Vagina (tissue), 2 donors: Measurements from ENCODE around the gene PRDM1. TPM values are rescaled to one million over a fixed set of nuclear protein-coding genes. Genes with fewer than 3 reads are reported as not detected.

Experiments
- DNase-seq, 2 donors: peaks; one replicate each; pipeline ENCODE4 v3.0.0-alpha.2; 2017; ENCODE audit errors: extremely low spot score in 2 of 2
- H3K27ac ChIP-seq: fragments of 200-600 bp; sonication (generic); one replicate; pipeline ENCODE4 v1.5.1; 2019
- H3K27me3 ChIP-seq: fragments of 200-600 bp; sonication (generic); one replicate; pipeline ENCODE4 v1.5.1; 2019
- H3K36me3 ChIP-seq, 2 donors: fragments of 200-600 bp; sonication (generic); one replicate each; pipeline ENCODE4 v1.5.1; 2017 to 2019
- H3K4me1 ChIP-seq: fragments of 200-600 bp; sonication (generic); one replicate; pipeline ENCODE4 v1.5.1; 2019
- H3K4me3 ChIP-seq, 2 donors: fragments of 200-600 bp; sonication (generic); 1 replicate in 1 of 2; 2 replicates in 1 of 2; pipeline ENCODE4 v1.5.1; 2016 to 2019
- H3K9me3 ChIP-seq: fragments of 200-600 bp; sonication (generic); one replicate; pipeline ENCODE4 v1.5.1; 2019
- POLR2A ChIP-seq, 2 donors: fragments of 450-650 bp; IDR thresholded peaks; one replicate each; pipeline ENCODE4 v1.6.1; 2017; ENCODE audit warnings: antibody characterized with exemption in 2 of 2, mild to moderate bottlenecking in 2 of 2, moderate library complexity in 2 of 2
- POLR2AphosphoS5 ChIP-seq, 2 donors: sonication (generic); formaldehyde crosslinking; IDR thresholded peaks; one replicate each; pipeline ENCODE4 v1.9.0; 2017; ENCODE audit warnings: antibody characterized with exemption in 2 of 2, mild to moderate bottlenecking in 2 of 2, low read depth in 1 of 2; ENCODE audit not compliant: insufficient read depth in 1 of 2
- intact Hi-C: fragments of 100-400 bp; cut with DNase I; formaldehyde crosslinking; loops from one replicate; pipeline ENCODE4 v1.15.1; 2023
- total RNA-seq: library from RNA; depleted of rRNA; stranded (reverse); fragments of >200 nt; gene quantifications from one replicate; pipeline ENCODE4 v1.2.3, GENCODE V29; 2016
- TF ChIP-seq, protein P1 (sequence below), 3 experiments: fragments of 450-650 bp in 2 of 3; fragments of 200-600 bp in 1 of 3; sonication (generic) in 1 of 3; IDR thresholded peaks; one replicate each; pipeline ENCODE4 v1.5.1; 2017 to 2019; ENCODE audit warnings: antibody characterized with exemption in 3 of 3, mild to moderate bottlenecking in 2 of 3, moderate library complexity in 2 of 3

Gene PRDM1
- total RNA-seq, 1 donor from 2014 or later: 27.0 TPM

DNA sequence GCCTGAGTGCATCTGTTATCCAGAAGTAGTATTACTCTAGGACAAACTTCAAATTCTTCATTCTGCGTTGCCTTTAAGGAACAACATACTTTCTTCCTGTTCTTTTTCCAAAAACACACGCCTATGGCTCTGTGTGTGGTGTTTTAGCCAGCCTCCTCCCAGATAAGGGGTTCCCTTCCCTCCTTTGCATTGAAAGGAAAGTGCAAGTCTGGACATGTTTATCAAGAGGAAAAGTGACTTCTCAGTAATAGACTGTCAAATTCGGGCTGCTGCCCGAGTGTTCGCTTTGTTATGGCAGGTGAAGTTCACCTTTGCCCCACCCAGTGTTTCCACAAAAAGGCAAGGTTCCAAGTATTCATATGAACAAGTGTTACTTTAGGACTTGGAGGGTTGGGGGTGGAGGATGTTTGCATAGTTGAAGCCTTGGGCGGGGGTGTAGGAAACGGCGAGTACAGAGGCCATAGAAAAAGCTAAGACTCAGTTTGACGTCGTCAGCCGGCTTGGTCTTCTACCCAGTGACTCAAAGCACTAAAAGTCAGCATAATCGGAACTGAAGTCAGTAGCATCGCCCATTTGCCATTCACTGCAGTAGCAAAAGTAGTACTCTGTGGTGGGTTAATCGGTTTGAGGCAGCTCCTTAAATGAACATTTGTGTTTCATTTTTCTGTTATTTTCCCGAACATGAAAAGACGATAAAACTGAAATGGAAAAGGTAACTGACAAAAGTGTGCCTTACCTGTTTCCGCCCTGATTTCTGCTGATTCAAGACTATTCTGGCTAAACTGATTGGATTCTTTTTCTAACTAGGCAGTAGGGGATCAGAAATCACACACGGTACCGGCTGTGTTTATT lies 12.5 kb downstream of the PRDM1 start:
- intact Hi-C loops: no loop called here

DNA sequence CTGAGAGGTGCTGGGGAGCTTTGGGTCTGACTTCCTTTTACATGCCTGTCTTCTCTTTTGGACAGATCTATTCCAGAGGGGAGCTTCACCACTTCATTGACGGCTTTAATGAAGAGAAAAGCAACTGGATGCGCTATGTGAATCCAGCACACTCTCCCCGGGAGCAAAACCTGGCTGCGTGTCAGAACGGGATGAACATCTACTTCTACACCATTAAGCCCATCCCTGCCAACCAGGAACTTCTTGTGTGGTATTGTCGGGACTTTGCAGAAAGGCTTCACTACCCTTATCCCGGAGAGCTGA lies 13.1 kb downstream of the PRDM1 start:
- H3K4me3 ChIP-seq: peak overlapping the region; percentile 17 to 45
- no peaks in the 10 kb centered on the region for H3K27me3 ChIP-seq
- peak overlapping the region; percentile 70 for H3K27ac ChIP-seq
- intact Hi-C loops: no loop called here
- no peak for TF ChIP-seq POLR2A (IDR thresholded peaks at IDR 0.05)
- no peak for TF ChIP-seq POLR2AphosphoS5 (IDR thresholded peaks at IDR 0.05; ENCODE audit: insufficient read depth in 1 of 2, low read depth in 1 of 2)
- TF ChIP-seq, protein P1, sequence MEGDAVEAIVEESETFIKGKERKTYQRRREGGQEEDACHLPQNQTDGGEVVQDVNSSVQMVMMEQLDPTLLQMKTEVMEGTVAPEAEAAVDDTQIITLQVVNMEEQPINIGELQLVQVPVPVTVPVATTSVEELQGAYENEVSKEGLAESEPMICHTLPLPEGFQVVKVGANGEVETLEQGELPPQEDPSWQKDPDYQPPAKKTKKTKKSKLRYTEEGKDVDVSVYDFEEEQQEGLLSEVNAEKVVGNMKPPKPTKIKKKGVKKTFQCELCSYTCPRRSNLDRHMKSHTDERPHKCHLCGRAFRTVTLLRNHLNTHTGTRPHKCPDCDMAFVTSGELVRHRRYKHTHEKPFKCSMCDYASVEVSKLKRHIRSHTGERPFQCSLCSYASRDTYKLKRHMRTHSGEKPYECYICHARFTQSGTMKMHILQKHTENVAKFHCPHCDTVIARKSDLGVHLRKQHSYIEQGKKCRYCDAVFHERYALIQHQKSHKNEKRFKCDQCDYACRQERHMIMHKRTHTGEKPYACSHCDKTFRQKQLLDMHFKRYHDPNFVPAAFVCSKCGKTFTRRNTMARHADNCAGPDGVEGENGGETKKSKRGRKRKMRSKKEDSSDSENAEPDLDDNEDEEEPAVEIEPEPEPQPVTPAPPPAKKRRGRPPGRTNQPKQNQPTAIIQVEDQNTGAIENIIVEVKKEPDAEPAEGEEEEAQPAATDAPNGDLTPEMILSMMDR (IDR thresholded peaks at IDR 0.05): no peak
- DNase-seq: no peak
- H3K4me1 ChIP-seq: peaks cover 53% of the 10 kb centered on the region
- peaks cover 0 to 8% of the 10 kb centered on the region in 2 donors for H3K36me3 ChIP-seq
- no peaks in the 10 kb centered on the region for H3K9me3 ChIP-seq

More for the DNA sequence above, 12.5 kb downstream of the PRDM1 start:
- TF ChIP-seq POLR2A (IDR thresholded peaks at IDR 0.05) (no peak), POLR2AphosphoS5 (IDR thresholded peaks at IDR 0.05; ENCODE audit: insufficient read depth in 1 of 2, low read depth in 1 of 2) (no peak)
- TF ChIP-seq, protein P1 (IDR thresholded peaks at IDR 0.05): no peak
- no peaks in the 10 kb centered on the region for H3K9me3 ChIP-seq
- peaks cover 0 to 8% of the 10 kb centered on the region in 2 donors for H3K36me3 ChIP-seq
- H3K27me3 ChIP-seq: no peaks in the 10 kb centered on the region
- H3K4me1 ChIP-seq: peaks cover 58% of the 10 kb centered on the region
- peak overlapping the region; percentile 70 for H3K27ac ChIP-seq
- DNase-seq: no peak
- peak overlapping the region; percentile 45 to 46 for H3K4me3 ChIP-seq

DNA sequence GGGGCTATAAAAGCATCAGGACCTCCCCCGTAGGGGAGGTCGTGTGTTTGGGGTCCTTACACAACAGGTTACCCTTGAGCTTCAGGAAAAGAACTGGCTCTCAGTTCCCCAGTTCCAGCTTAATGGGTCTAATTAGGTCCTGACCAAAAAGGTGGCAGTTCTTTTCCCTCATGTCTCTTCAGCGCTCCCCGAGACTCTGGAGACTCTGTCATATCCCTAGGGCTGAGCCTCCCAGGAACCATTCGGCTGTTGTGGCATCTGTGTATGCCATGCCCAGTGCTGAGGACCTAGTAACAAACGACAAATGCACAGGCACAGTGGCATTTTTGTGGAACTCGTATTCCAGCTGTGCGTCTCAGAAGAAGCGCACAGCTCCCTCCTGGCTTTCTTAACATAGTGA lies 14.6 kb downstream of the PRDM1 start:
- Histone ChIP-seq H3K9me3 (no peaks in the 10 kb centered on the region), H3K27me3 (no peaks in the 10 kb centered on the region), H3K4me3 (peak overlapping the region in 1 of 2 donors; percentile 45), H3K27ac (peak overlapping the region; percentile 70), H3K36me3 (peaks cover 0 to 16% of the 10 kb centered on the region in 2 donors), H3K4me1 (peaks cover 52% of the 10 kb centered on the region)
- DNase-seq: no peak
- intact Hi-C loops: no loop called here
- TF ChIP-seq POLR2A (IDR thresholded peaks at IDR 0.05) (no peak), POLR2AphosphoS5 (IDR thresholded peaks at IDR 0.05; ENCODE audit: insufficient read depth in 1 of 2, low read depth in 1 of 2) (no peak)
- TF ChIP-seq, protein P1 (IDR thresholded peaks at IDR 0.05): no peak

DNA sequence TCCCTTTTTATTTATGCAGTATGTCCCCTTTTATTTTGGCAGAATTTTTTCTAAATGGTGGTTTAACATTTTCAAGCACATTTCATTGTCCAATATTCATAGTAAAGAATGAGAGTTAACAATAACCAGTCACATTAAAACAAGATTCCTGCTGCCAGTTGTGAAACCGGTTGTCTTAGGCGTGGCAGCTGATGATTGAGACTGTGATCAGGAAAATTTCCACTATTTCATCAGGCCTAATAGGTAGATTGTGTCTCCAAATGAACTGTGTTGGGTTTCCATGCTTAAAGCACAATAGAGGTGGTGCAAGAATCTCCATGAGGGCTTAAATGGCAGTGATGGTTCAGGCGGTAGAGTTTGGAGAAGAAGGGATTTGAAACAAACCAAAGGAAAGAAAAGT lies 15.3 kb downstream of the PRDM1 start:
- H3K9me3 ChIP-seq: no peaks in the 10 kb centered on the region
- peak overlapping the region in 1 of 2 donors; percentile 45 for H3K4me3 ChIP-seq
- no peak for TF ChIP-seq POLR2A (IDR thresholded peaks at IDR 0.05)
- TF ChIP-seq, protein P1 (IDR thresholded peaks at IDR 0.05): no peak
- TF ChIP-seq POLR2AphosphoS5 (IDR thresholded peaks at IDR 0.05; ENCODE audit: insufficient read depth in 1 of 2, low read depth in 1 of 2): no peak
- peak overlapping the region; percentile 70 for H3K27ac ChIP-seq
- H3K36me3 ChIP-seq: peaks cover 0 to 17% of the 10 kb centered on the region in 2 donors
- peaks cover 45% of the 10 kb centered on the region for H3K4me1 ChIP-seq
- no peaks in the 10 kb centered on the region for H3K27me3 ChIP-seq
- intact Hi-C loops: no loop called here
- no peak for DNase-seq

DNA sequence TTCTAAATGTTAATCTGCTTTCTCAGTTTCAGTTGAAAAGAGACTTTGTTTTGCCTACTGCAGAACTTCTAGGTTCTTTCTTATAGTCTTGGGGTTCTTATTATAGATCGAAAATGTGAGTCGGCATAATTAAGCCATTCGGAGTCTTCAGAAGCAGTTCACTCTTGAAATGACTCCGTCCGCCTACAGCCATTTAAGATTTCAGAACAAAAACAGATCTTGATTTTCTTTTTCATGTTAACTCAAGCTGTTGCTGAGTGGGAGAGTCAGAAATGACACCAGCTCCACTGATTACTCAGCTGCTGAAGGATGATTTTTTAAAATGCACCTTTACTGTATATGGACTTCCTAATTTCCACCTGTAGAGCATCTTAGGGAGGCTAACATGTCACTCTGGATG lies 15.9 kb downstream of the PRDM1 start:
- no peaks in the 10 kb centered on the region for H3K9me3 ChIP-seq
- H3K27me3 ChIP-seq: no peaks in the 10 kb centered on the region
- peaks cover 40% of the 10 kb centered on the region for H3K4me1 ChIP-seq
- intact Hi-C loops: no loop called here
- H3K36me3 ChIP-seq: peaks cover 0 to 23% of the 10 kb centered on the region in 2 donors
- peak overlapping the region in 1 of 2 donors; percentile 45 for H3K4me3 ChIP-seq
- no peak for DNase-seq
- TF ChIP-seq POLR2AphosphoS5 (IDR thresholded peaks at IDR 0.05; ENCODE audit: insufficient read depth in 1 of 2, low read depth in 1 of 2) (no peak), POLR2A (IDR thresholded peaks at IDR 0.05) (no peak)
- TF ChIP-seq, protein P1 (IDR thresholded peaks at IDR 0.05): no peak
- peak overlapping the region; percentile 70 for H3K27ac ChIP-seq
